Measurements from ENCODE around the gene EEFSEC.

- TF ChIP-seq CTCF (IDR thresholded peaks at IDR 0.05) (no peak), POLR2A (IDR thresholded peaks at IDR 0.05) (no peak)
Observed at GRCh38 chr3:128452120-128452519, 298.8 kb downstream of the EEFSEC start.

Data from esophagus squamous epithelium (tissue), 4 donors.